Endothelial cell of umbilical vein (primary cell): ENCODE data around the gene GRAMD1B.

Experiments
- CTCF ChIP-seq, 2 donors: IDR thresholded peaks; 1 replicate in 1 of 2; 2 replicates in 1 of 2; pipeline ENCODE4 v1.5.1; 2011; ENCODE audit warnings: low read length in 2 of 2, mild to moderate bottlenecking in 2 of 2, moderate library complexity in 2 of 2, control low read depth in 1 of 2, inconsistent platforms in 1 of 2, low read depth in 1 of 2; ENCODE audit not compliant: insufficient read depth in 1 of 2; ENCODE audit errors: extremely low read depth in 1 of 2
- EZH2 ChIP-seq: IDR thresholded peaks from 2 replicates; pipeline ENCODE4 v1.6.1; 2012; ENCODE audit warnings: borderline replicate concordance, low read depth, mild to moderate bottlenecking, moderate library complexity, low read length, inconsistent platforms; ENCODE audit not compliant: severe bottlenecking
- POLR2A ChIP-seq: IDR thresholded peaks from 2 replicates; pipeline ENCODE4 v1.6.1; 2012; ENCODE audit warnings: low read depth, mild to moderate bottlenecking, control low read depth, low read length
- POLR2AphosphoS5 ChIP-seq: IDR thresholded peaks from 2 replicates; pipeline ENCODE4 v1.6.1; 2012; ENCODE audit warnings: low read depth, mild to moderate bottlenecking, control low read depth, low read length, moderate library complexity; ENCODE audit not compliant: insufficient read depth
- TF ChIP-seq, protein P1 (sequence below): IDR thresholded peaks from 2 replicates; pipeline ENCODE4 v1.6.1; 2011; ENCODE audit not compliant: insufficient read depth, insufficient read length

- TF ChIP-seq CTCF (IDR thresholded peaks at IDR 0.05; ENCODE audit: extremely low read depth in 1 of 2, insufficient read depth in 1 of 2, low read depth in 1 of 2, low read length in 2 of 2) (no peak), EZH2 (no peak), POLR2AphosphoS5 (no peak), POLR2A (no peak)
- TF ChIP-seq, protein P1, sequence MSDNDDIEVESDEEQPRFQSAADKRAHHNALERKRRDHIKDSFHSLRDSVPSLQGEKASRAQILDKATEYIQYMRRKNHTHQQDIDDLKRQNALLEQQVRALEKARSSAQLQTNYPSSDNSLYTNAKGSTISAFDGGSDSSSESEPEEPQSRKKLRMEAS = no peak
These were observed 10.2 kb upstream of the GRAMD1B start for GRCh38 chr11:123419731-123420452.
